ENCODE data around the gene ZNF582. TPM values are rescaled to one million over a fixed set of nuclear protein-coding genes. Genes with fewer than 3 reads are reported as not detected.
"Not testable (repeated sequence)": the region's sequence is repeated elsewhere in the genome, so short reads cannot be mapped to it uniquely, and the experiment has no call there.

ZNF582 gene
- total RNA-seq, 1 experiment from 2014 or later: 8.8 TPM

- DNase-seq (ENCODE audit: low spot score): no peak
These were observed 42.1 kb downstream of the ZNF582 start for GRCh38 chr19:56351208-56351607.

GRCh38 chr19:56350416-56351045, 42.8 kb downstream of the ZNF582 start:
- DNase-seq (ENCODE audit: low spot score): peak; percentile 72

- peak; percentile 38 for DNase-seq (ENCODE audit: low spot score)
These were observed 45.0 kb downstream of the ZNF582 start for GRCh38 chr19:56348289-56348877.

- no peak for DNase-seq (ENCODE audit: low spot score)
These were observed 46.1 kb downstream of the ZNF582 start for GRCh38 chr19:56347163-56347778.

- DNase-seq (ENCODE audit: low spot score): no peak
These were observed 51.4 kb downstream of the ZNF582 start for GRCh38 chr19:56341948-56342347.

- DNase-seq (ENCODE audit: low spot score): not testable (repeated sequence)
These were observed 54.3 kb downstream of the ZNF582 start for GRCh38 chr19:56339031-56339430.

- not testable (repeated sequence) for DNase-seq (ENCODE audit: low spot score)
These were observed 56.3 kb downstream of the ZNF582 start for GRCh38 chr19:56337077-56337476.

GRCh38 chr19:56335371-56335770, 58.0 kb downstream of the ZNF582 start:
- DNase-seq (ENCODE audit: low spot score): not testable (repeated sequence)

- peak; percentile 67 for DNase-seq (ENCODE audit: low spot score)
These were observed 59.8 kb downstream of the ZNF582 start for GRCh38 chr19:56333506-56333905.

Other genes with a start within 250 kb of the ZNF582 start
- gene GALP, start 217.5 kb downstream of the ZNF582 start, total RNA-seq (2014; rRNA removed; shearing (Covaris generic)): 0.35 and 0.43 TPM in 2 replicates
- 0.04 and 0.25 TPM in 2 replicates for gene ZSCAN5B, start 195.8 kb downstream of the ZNF582 start, total RNA-seq (2014; rRNA removed; shearing (Covaris generic))
- gene ZSCAN5C, start 191.3 kb downstream of the ZNF582 start, total RNA-seq (2014; rRNA removed; shearing (Covaris generic)): not detected in 2 replicates
- gene EDDM13, start 120.8 kb downstream of the ZNF582 start, total RNA-seq (2014; rRNA removed; shearing (Covaris generic)): not detected in 2 replicates
- gene ZSCAN5A, start 78.7 kb downstream of the ZNF582 start, total RNA-seq (2014; rRNA removed; shearing (Covaris generic)): 7.0 and 12.7 TPM in 2 replicates
- 10.6 and 12.4 TPM in 2 replicates for gene ZNF583, start 10.8 kb upstream of the ZNF582 start, total RNA-seq (2014; rRNA removed; shearing (Covaris generic))
- 2.9 and 6.4 TPM in 2 replicates for gene ZNF667, start 83.8 kb upstream of the ZNF582 start, total RNA-seq (2014; rRNA removed; shearing (Covaris generic))
- gene ZNF471, start 114.3 kb upstream of the ZNF582 start, total RNA-seq (2014; rRNA removed; shearing (Covaris generic)): 1.4 and 1.6 TPM in 2 replicates
- gene ZFP28, start 145.4 kb upstream of the ZNF582 start, total RNA-seq (2014; rRNA removed; shearing (Covaris generic)): 3.9 and 4.7 TPM in 2 replicates
- gene ZNF470, start 173.9 kb upstream of the ZNF582 start, total RNA-seq (2014; rRNA removed; shearing (Covaris generic)): 0.68 and 1.6 TPM in 2 replicates
- gene ZNF71, start 201.8 kb upstream of the ZNF582 start, total RNA-seq (2014; rRNA removed; shearing (Covaris generic)): 11.5 and 13.2 TPM in 2 replicates
- gene SMIM17, start 249.6 kb upstream of the ZNF582 start, total RNA-seq (2014; rRNA removed; shearing (Covaris generic)): not detected in 2 replicates

Measured in H4 (cell line).